GM18502 (cell line): ENCODE measurements around the gene BCAS4.
A peak's percentile ranks its signal among the peaks of the same experiment; 100 is the strongest.
"Not testable (repeated sequence)": the region's sequence is repeated elsewhere in the genome, so short reads cannot be mapped to it uniquely, and the experiment has no call there.

Experiments used
- ATAC-seq: cut with Tn5 transposase; IDR thresholded peaks from one replicate; pipeline ENCODE4 v1.9.1; 2021; ENCODE audit warnings: mild to moderate bottlenecking; ENCODE audit not compliant: unreplicated experiment, poor library complexity

The BCAS4 gene, protein sequence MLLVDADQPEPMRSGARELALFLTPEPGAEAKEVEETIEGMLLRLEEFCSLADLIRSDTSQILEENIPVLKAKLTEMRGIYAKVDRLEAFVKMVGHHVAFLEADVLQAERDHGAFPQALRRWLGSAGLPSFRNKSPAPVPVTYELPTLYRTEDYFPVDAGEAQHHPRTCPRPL

DNA sequence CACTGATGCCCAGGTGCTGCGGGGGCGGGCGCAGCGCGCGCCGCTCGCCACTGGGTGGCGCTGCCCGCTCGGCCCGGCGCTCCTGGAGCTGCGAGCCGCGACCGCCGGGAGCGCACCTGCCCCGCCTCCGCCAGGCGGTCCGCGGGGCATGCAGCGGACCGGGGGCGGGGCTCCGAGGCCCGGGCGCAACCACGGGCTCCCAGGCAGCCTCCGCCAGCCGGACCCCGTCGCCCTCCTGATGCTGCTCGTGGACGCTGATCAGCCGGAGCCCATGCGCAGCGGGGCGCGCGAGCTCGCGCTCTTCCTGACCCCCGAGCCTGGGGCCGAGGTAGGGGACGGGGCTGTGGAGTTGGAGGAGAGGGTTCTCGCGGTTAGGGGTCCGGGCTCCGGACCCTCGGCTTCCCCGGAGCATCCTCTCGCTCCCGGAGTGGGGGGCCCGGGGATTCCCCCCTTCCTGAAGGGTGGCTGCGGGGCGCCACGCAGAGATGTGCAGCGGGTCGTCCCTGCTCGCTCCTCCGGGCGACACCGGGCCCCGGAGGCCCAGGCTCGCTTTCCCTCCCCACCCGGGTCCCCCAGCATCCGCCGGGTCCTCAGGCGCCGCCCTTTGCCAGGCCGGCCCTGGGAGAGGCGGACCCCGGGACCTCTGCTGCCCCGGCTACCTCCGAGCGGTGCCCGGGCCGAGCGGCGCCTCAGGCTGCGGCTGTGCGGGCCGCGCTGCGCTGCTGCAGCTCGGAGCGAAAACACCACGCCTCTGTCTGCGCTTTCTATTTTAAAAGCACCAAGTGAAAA lies at the start of gene BCAS4:
Gene BCAS4 (plus strand): TSS at position 216 of the 789 bp plus-strand sequence. CDS start 23 bp downstream, at position 239.
- ATAC-seq = peak; percentile 67

DNA sequence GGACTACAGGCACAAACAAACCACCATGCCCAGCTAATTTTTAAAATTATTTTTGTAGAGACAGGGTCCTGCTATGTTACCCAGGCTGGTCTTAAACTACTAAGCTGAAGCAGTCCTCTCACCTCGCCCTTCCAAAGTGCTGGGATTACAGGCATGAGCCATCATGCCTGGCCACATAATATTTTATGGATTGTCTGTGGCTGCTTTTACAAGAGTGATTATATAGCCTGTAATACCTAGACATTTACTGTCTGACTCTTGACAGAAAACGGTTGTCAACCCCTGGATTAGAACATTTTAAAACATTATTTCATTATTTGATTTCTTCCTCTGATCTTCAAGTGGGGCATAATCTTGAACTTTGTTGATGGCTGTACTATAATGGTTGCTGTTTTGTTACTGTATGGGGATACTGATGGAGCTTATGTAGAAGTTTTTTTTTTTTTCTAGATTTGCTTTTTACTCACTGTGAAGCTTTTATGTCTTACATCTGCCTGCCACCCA lies 49.2 kb upstream of the BCAS4 start:
- ATAC-seq = no peak

DNA sequence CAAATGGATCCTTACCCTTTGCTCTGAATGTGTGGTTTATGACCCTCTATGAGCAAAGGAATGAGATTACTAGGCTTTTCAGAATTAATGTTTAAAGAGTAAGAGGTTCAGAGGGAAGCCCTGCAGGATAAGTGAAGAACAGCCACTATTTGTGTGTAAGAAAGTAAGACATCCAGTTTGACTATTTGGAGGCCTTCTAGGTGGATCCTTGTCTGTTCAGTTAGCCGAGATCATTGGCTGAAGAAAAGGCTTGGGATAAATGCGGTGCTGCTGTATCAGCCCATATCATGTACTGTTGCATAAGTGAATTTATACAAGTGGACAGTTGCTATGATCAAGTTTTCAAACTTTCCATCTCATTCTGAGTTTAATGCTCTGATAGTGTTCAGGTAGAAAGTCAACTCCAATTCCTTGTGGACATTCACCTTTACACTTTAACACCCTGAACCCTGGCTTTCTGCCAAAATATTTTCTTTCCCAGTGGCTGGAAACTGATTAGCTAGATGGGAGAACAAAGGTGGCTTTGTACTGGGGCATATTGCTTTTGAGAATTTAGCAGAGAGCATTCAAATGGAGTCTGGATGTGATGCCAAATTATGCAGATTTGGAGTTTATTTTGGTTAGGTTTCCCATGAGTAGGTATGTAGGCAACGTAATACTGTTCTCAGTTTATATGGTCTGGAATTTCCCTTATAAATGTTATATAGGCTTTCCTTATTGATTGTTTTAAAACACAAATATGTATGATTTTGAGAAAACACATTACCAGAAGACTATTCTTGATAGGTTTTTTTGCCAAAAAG lies 48.5 kb upstream of the BCAS4 start:
- ATAC-seq = no peak

DNA sequence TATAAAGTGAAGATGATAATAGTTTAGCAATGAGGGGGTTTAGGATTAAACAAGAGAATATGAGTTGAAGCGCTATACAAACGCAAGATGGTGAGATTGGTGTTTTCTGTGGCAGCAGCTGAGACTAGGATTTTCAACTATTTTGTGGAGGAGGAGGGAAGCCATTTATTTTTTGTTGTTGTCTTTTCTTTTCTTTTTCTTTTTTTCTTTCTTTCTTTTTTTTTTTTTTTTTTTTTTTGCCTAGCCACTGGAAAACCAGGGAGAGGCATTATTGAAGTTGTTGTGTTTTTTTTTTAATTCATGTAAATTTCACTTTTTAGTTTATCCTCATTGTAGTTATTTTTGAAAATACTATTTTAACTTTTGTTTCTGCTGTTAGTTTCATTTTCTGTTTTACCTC lies 47.6 kb upstream of the BCAS4 start:
- no peak for ATAC-seq

DNA sequence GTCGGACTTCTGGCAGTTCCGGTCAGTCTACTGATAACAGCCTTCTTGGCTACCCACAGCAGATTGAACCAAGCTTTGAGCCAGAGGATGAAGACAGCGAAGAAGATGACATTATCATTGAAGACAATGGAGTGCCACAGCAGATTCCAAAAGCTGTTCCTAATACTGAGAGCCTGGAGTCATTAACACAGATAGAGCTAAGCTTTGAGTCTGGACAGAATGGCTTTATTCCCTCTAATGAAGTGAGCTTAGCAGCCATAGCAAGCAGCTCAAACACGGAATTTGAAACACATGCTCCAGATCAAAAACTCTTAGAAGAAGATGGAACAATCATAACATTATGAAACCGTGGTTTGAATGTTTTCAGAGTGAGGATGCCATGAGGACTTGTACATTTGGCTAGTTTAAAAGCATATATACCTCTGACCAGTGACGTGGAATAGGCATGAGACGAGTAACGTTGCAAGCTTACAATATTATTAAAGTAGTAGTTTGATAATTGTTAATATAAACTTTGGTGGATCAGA lies 44.7 kb upstream of the BCAS4 start:
- no peak for ATAC-seq

DNA sequence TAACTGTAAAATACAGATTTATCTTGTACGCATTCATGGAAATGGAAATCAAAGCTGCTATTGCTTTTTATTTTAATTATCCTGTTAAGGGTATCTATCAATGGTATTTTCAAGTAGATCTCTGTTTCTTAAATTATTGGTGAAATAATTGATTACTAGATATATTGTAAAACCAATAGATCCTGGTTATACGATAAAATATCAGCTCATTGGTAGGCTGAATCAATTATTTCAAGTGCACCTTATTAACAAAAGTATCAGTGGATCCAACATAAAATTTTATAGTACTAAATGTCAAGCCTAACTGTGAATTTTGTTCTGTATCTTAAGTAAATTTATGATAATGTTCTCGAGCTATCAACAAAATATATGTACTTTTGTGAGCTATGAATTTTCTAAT lies 41.7 kb upstream of the BCAS4 start:
- ATAC-seq = no peak

DNA sequence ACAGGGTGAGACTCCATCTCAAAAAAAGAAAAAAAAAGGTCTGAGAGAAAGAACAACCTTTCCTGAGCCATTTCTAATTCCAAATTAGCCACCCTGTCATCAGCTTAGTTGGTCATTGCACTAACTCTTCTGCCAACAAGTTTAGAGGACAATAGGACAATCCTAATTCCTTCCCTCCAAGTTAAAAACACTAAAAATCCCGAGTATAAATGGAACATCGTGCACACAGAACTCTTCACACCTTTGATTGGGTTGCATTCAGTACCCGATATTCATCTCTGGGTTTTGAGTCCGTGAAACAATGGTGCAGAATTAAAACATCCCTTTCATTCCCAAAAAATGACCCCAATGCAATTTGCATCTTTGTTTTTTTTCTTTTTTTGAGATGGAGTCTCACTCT lies 40.4 kb upstream of the BCAS4 start:
- no peak for ATAC-seq

DNA sequence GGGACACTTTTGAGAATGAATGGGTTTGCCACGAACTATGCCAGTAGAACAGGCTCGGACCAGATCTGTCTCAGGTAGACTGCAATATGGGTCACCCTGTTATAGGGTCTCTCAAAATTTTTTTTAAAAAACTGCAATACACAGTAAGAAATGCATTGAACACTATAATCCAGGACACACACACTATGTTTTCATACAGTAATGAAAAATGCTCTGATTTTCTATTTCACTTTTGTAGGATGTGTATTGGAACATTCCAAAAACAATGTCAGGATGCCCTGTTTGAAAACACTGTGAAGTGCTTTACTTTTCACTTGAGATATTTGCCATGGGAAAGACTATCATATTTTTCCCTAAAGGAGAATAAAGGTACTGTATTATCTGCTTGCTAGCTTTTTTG lies 38.4 kb upstream of the BCAS4 start:
- ATAC-seq = no peak

DNA sequence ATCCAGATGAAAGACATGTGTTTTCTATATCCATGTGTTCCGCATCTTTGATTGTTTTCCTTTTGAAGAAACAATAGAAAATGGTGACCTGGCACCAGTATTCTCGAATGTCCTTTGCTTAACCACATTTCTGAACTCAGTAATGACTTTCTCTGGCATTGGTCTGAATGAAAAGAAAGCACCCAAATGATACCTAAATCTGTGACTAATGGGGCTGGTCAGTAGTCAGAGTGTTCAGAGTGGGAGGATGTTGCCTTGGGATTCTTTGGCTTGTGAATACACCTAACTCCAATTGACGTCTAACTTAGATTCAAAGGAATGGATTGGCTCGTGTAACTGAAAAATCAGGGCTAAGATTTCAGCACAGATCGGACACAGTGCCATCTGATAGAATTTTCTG lies 36.4 kb upstream of the BCAS4 start:
- no peak for ATAC-seq

DNA sequence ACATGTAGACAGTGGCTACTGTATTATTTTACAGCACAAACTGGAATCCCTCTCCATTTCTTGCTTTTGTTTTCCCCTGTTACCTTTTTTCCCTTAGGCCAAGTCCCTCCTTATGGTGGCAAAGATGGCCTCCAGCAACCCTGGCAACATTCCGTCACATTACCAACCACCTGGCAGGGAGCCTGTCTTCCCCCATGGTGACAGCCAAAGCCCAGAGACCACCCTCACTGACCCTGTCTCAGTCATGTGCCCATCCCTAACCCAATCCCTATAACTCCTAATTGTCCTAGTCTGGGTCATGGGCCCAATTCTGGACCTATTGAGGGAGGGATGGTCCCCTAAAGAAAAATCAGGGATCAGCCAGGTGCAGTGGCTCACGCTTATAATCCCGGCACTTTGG lies 35.9 kb upstream of the BCAS4 start:
- ATAC-seq = no peak

DNA sequence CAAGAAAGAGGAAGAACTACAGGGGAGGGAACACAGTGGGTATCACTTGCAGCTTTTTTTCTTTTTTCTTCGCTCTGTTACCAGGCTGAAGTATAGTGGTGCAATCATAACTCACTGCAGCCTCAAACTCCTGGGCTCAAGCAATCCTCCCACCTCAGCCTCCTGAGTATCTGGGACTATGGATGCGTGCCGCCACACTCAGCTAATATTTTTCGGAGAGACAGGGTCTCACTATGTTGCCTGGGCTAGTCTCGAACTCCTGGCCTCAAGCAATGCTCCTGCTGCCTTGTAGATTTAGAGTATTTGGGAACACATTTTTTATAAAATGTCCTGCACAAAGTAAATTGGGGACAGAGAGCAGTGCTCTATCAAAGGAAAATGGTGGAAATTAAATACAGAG lies 35.2 kb upstream of the BCAS4 start:
- ATAC-seq = no peak

DNA sequence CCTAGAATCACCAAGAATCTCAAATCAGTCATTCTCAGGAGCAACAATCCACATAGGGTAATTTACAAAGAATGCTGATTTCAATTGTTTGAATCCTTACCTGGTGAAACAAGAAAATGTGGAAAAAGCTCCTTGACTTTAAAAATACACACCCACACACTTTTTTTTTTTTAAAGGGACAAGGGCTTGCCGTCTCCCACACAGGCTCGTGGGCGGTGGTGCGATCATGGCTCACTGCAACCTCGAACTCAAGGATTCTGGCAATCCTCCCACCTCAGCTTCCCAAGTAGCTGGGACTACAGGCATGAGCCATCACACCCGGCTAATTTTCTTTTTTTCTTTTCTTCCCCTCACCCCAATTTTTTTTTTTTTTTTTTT lies 32.8 kb upstream of the BCAS4 start:
- no peak for ATAC-seq

DNA sequence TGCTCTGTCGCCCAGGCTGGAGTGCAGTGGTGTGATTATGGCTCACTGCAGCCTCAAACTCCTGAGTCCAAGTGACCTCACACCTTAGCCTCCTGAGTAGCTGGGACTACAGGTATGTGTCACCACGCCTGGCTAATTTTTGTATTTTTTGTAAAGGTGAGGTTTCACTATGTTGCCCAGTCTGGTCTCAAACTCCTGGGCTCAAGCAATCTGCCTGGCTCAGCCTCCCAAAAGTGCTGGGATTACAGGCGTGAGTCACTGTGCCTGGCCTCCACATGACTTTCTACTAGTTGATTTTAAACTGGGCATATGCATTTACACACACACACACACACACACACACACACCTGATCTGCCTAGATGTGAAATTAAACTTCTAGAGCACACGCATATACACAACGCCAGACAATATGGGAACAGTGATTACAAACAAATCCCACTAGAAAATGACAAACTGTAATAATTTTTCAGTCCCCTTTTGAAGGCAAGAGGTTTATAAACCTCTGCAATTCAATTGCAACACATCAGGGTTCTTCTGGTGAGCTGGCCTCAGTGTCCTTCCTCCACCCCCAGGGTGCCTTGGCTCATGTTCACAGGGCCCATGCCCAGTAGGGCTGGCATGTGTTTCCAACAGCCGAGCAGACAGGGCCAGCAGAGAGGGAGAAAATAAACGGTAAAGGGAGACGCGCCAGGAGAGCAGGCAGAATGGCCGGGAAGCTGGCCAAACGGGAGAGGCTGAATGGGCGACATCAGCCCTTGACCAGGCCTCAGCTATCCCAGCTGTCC lies 32.2 kb upstream of the BCAS4 start:
- no peak for ATAC-seq

DNA sequence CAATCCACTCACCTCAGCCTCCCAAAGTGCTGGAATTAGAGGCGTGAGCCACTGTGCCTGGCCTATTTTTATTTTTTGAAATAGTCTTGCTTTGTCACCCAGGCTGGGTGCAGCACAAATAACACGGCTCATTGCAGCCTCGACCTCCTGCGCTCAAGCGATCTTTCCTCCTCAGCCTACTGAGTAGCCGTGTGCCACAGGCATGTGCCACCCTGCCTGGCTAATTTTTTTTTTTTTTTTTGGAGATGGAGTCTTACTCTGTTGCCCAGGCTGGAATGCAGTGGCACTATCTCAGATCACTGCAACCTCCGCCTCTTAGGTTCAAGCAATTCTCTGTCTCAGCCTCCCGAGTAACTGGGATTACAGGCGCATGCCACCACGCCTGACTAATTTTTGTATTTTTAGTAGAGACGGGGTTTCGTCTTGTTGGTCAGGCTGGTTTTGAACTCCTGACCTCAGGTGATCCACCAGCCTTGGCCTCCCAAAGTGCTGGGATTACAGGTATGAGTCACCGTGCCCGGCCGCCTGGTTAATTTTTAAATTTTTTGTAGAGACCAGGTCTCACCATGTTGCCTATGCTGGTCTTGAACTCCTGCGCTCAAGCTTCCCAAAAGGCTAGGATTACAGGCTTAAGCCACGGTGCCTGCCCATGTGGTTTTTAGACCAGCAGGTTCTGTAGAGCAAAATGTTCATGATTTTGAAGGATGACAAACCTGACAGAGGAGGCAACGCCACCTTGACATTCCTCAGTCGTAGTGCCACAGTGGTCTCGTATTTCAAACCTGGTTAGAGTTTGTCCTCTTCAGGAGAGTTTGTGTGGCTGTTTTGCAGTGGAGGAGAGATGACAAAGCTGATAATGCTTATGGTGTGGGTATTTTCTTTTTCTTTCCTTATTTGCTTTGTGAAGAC lies 31.1 kb upstream of the BCAS4 start:
- ATAC-seq = not testable (repeated sequence)

DNA sequence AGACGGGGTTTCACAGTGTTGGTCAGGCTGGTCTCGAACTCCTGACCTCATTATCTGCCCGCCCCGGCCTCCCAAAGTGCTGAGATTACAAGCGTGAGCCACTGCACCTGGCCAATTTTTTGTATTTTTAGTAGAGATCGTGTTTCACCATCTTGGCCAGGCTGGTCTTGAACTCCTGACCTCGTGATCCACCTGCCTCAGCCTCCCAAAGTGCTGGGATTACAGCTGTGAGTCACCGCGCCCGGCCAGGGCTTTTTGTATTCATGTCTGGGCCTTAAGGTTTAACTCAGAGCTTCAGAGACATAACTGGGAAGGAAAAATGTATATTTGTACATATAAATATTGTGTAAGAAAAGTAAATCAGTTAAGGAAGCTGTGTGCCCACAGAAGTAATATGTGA lies 29.6 kb upstream of the BCAS4 start:
- ATAC-seq = not testable (repeated sequence)

DNA sequence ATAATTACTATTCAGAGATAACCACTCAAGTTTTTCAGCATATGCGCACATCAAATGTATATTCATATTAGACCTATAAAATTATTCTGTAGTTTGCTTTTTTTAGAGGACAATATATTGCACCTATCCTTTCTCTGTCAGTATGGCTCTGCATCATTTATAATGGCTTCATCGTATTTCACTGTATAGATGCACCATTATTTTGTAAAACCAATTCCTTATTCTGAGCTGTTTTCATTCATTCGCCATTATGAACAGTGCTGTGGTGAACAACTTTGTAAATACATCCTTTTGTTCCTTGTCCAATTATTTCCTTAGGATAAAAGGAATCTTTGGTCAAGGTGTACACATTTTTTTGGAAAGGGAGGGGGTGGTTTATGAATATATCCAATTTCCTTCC lies 29.2 kb upstream of the BCAS4 start:
- no peak for ATAC-seq

DNA sequence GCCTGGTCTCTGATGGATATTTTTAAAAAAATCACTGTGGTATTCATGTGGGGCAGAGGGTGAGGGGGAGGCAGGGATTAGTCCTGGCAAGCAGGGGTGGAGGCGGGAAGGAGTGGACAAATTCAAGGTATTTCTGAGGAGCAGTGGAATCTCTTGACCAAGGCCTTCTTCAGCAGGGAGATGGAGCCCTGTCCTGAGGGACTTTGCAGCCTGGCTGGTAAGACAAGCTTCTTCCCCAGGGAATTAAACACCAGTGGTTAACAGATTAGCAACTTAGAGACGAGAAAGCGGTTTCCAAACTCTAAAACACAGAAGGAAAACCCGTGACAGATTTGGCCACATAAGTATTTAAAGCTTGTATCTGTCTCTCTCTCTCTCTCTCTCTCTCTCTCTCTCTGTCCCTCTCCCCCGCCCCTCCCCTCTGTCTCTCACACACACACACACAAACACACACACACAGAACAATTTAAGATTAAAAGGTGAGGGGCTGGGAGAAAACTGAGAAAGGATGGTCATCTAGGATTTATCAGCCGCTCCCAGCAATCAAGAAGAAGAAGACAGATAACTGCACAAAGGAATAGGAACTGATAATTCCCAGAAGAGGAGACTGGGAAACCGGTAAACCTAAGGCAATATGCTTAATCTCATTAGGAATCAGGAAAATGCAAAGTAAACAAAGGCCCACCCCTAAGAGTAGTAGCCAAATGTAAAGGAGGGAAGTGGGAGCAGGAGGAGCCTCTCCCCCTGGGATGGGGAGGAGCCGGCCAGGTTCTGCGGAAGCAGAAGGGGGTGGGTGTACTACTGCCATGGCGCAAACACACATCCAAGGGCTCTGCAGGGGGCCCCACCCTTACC lies 27.7 kb upstream of the BCAS4 start:
- ATAC-seq = not testable (repeated sequence)

DNA sequence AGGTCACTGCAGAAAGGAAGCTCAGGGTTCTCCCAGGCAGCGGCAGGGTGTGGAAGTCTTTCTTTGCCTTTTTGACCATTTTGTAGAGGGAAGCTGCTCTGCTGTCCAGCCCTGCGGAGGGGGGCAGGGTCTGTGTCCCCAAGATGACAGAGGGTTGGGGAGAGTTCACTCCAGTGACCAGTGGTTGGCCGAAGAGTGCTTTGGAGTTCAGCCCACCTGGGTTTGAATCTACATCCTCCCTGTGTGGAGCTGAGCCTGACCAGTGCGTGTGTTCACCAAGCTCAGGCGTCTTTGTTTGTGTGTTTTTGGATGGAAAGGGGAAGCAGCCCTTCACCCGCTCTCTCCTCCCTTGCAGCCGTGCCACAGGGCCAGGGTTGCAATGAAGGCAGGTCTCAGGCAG lies 25.9 kb upstream of the BCAS4 start:
- ATAC-seq = not testable (repeated sequence)
